ENCODE results near the gene CA12. TPM values are rescaled to one million over a fixed set of nuclear protein-coding genes. Genes with fewer than 3 reads are reported as not detected.

The CA12 gene
- total RNA-seq, 2 experiments from 2014 or later = not detected

DNA sequence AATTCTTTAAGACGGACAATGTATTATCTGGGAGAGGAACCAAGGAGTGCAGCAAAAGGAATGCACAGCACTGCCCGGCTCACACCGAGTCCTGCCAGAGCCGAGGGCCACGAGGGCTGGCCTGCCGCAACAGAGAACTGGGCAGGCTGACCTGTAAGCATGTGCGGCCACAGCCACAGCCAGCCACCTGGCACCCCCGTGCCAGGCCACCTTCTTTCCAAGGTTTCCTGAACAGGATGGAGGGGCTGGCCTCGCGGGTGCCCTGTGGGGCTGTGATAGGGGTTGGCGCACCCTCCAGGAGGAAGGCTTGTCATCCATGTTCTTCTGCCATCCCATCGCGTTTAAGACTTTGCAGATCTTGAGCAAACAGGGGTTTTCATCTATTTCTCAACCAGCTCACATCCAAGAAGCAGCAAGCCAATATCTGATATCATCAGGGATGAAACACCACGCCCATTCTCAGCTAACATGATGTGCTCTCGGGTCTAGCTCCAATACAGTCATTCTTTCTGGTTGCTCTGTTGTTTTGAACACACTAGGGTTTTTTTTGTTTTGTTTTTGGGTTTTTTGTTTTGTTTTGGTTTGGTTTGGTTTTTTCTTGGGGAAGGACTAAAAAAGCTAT, 10.2 kb downstream of the CA12 start:
- no peaks in the 10 kb centered on the region for H3K36me3 Mint-ChIP-seq (ENCODE audit: low read depth)
- ChIA-PET POLR2A (no interaction called here), CTCF (no interaction called here)
- H3K4me3 Mint-ChIP-seq = no peak overlapping the region
- H3K4me1 ChIP-seq (ENCODE audit: insufficient read depth, low read length) = no peaks in the 10 kb centered on the region
- H3K27ac Mint-ChIP-seq = no peak overlapping the region
- DNase-seq = peak in 1 of 14 experiments; percentile 19
- no peaks in the 10 kb centered on the region for H3K27me3 Mint-ChIP-seq
- no peaks in the 10 kb centered on the region for H3K9me3 Mint-ChIP-seq
- no peak for ATAC-seq (ENCODE audit: poor library complexity)
- no peaks in the 10 kb centered on the region for H3K9me3 ChIP-seq (ENCODE audit: control insufficient read depth in 1 of 2, insufficient read depth in 1 of 2, low read length in 2 of 2)
- intact Hi-C loops (cut with DNase I, micrococcal nuclease) = no loop called here
- no peaks in the 10 kb centered on the region for H3K27me3 ChIP-seq (ENCODE audit: control insufficient read depth in 1 of 2, insufficient read depth in 2 of 2, low read length in 2 of 2)
- TF ChIP-seq, protein P1, sequence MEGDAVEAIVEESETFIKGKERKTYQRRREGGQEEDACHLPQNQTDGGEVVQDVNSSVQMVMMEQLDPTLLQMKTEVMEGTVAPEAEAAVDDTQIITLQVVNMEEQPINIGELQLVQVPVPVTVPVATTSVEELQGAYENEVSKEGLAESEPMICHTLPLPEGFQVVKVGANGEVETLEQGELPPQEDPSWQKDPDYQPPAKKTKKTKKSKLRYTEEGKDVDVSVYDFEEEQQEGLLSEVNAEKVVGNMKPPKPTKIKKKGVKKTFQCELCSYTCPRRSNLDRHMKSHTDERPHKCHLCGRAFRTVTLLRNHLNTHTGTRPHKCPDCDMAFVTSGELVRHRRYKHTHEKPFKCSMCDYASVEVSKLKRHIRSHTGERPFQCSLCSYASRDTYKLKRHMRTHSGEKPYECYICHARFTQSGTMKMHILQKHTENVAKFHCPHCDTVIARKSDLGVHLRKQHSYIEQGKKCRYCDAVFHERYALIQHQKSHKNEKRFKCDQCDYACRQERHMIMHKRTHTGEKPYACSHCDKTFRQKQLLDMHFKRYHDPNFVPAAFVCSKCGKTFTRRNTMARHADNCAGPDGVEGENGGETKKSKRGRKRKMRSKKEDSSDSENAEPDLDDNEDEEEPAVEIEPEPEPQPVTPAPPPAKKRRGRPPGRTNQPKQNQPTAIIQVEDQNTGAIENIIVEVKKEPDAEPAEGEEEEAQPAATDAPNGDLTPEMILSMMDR (IDR thresholded peaks at IDR 0.05) = no peak
- H3K4me3 ChIP-seq (ENCODE audit: low read length) = no peak overlapping the region
- no peaks in the 10 kb centered on the region for H3K4me1 Mint-ChIP-seq (ENCODE audit: low read depth)
- H3K36me3 ChIP-seq (ENCODE audit: insufficient read depth, low read length) = no peaks in the 10 kb centered on the region
- H3K27ac ChIP-seq (ENCODE audit: low read depth in 1 of 2, low read length in 2 of 2) = no peak overlapping the region

DNA sequence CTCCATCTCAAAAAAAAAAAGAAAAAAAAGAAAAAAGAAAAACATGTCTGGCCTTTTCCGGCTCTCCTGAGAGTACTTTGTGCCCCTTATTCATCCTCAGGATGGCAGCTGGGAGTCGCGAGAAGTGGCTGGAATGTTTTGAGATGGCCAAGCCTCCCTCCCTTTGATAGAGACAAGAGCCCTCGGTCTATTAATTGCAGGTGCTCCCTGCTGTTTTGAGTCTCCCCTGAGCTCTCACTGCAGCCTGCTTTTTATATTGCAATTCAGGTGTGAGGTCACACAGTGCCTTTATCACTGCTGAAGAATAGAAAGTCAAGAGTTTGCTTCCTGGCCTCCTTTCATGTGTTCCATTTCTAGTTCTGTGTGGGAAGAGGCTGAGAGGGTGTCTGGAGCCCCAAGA, 10.9 kb downstream of the CA12 start:
- Histone ChIP-seq H3K27ac (ENCODE audit: low read depth in 1 of 2, low read length in 2 of 2) (no peak overlapping the region), H3K4me3 (ENCODE audit: low read length) (no peak overlapping the region), H3K4me1 (ENCODE audit: insufficient read depth, low read length) (no peaks in the 10 kb centered on the region), H3K9me3 (ENCODE audit: control insufficient read depth in 1 of 2, insufficient read depth in 1 of 2, low read length in 2 of 2) (no peaks in the 10 kb centered on the region), H3K36me3 (ENCODE audit: insufficient read depth, low read length) (no peaks in the 10 kb centered on the region), H3K27me3 (ENCODE audit: control insufficient read depth in 1 of 2, insufficient read depth in 2 of 2, low read length in 2 of 2) (no peaks in the 10 kb centered on the region)
- no peak for DNase-seq
- POLR2A ChIA-PET = no interaction called here
- peaks cover under 1% of the 10 kb centered on the region for H3K27me3 Mint-ChIP-seq
- H3K9me3 Mint-ChIP-seq = no peaks in the 10 kb centered on the region
- no peak for ATAC-seq (ENCODE audit: poor library complexity)
- TF ChIP-seq, protein P1 (IDR thresholded peaks at IDR 0.05) = no peak
- H3K4me1 Mint-ChIP-seq (ENCODE audit: low read depth) = no peaks in the 10 kb centered on the region
- no peak overlapping the region for H3K27ac Mint-ChIP-seq
- H3K36me3 Mint-ChIP-seq (ENCODE audit: low read depth) = no peaks in the 10 kb centered on the region
- CTCF ChIA-PET = no interaction called here
- intact Hi-C loops (cut with DNase I, micrococcal nuclease) = no loop called here
- H3K4me3 Mint-ChIP-seq = no peak overlapping the region

DNA sequence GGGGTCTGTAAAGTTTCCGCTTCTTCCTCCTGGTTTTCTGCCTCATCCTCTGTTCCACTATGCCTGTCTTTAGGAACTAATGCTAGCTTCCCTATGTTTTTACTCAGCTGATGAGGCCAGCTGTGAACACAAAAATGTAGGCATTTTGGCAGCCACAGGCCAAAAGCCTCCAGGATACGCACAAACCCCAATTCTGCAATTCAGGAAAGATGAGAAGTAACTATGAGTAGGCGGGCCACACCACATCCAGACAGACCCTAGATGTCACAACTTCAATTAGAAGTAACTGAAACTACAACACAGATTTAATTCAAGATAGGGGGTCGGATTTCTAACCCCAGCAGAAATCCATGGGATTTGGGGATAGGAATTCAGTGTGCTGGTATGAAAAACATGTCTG, 11.9 kb downstream of the CA12 start:
- Histone ChIP-seq H3K9me3 (ENCODE audit: control insufficient read depth in 1 of 2, insufficient read depth in 1 of 2, low read length in 2 of 2) (no peaks in the 10 kb centered on the region), H3K36me3 (ENCODE audit: insufficient read depth, low read length) (no peaks in the 10 kb centered on the region), H3K4me3 (ENCODE audit: low read length) (no peak overlapping the region), H3K4me1 (ENCODE audit: insufficient read depth, low read length) (no peaks in the 10 kb centered on the region), H3K27me3 (ENCODE audit: control insufficient read depth in 1 of 2, insufficient read depth in 2 of 2, low read length in 2 of 2) (no peaks in the 10 kb centered on the region), H3K27ac (ENCODE audit: low read depth in 1 of 2, low read length in 2 of 2) (no peak overlapping the region)
- no peaks in the 10 kb centered on the region for H3K36me3 Mint-ChIP-seq (ENCODE audit: low read depth)
- H3K27me3 Mint-ChIP-seq = peaks cover 4% of the 10 kb centered on the region
- TF ChIP-seq, protein P1 (IDR thresholded peaks at IDR 0.05) = no peak
- H3K9me3 Mint-ChIP-seq = no peaks in the 10 kb centered on the region
- POLR2A ChIA-PET = interaction anchor here (0.9 kb wide), 1 partner anchor 33 kb away, joined by 3 read pairs; no protein-coding TSS in a partner anchor
- intact Hi-C loops (cut with DNase I, micrococcal nuclease) = no loop called here
- H3K27ac Mint-ChIP-seq = no peak overlapping the region
- no peak for ATAC-seq (ENCODE audit: poor library complexity)
- CTCF ChIA-PET = interaction anchor here (1.0 kb wide), 1 partner anchor 16 kb away, joined by 3 read pairs; no protein-coding TSS in a partner anchor
- no peaks in the 10 kb centered on the region for H3K4me1 Mint-ChIP-seq (ENCODE audit: low read depth)
- DNase-seq = no peak
- H3K4me3 Mint-ChIP-seq = no peak overlapping the region
